Mesenchymal stem cell (in vitro differentiated cells and primary cell): ENCODE results near the gene CCM2.

Source experiments
- DNase-seq: peaks from one replicate; pipeline ENCODE4 v3.0.0-alpha.2; 2013
- H2AFZ ChIP-seq: one replicate; pipeline ENCODE4 v1.6.1; 2013; ENCODE audit warnings: low read depth, mild to moderate bottlenecking, control low read depth, inconsistent platforms, low read length, moderate library complexity
- H2AK5ac ChIP-seq: 2 replicates; pipeline ENCODE4 v1.6.1; 2013; ENCODE audit warnings: low read length, moderate library complexity, mild to moderate bottlenecking, inconsistent platforms; ENCODE audit not compliant: severe bottlenecking
- H2BK120ac ChIP-seq: one replicate; pipeline ENCODE4 v1.6.1; 2013; ENCODE audit warnings: low read depth, mild to moderate bottlenecking, inconsistent platforms, low read length, moderate library complexity
- H2BK12ac ChIP-seq, 2 experiments: one replicate each; pipeline ENCODE4 v1.6.1; 2013; ENCODE audit warnings: inconsistent platforms in 2 of 2, low read length in 2 of 2, mild to moderate bottlenecking in 2 of 2, moderate library complexity in 2 of 2, control low read depth in 1 of 2
- H2BK15ac ChIP-seq: one replicate; pipeline ENCODE4 v1.6.1; 2013; ENCODE audit warnings: mild to moderate bottlenecking, low read depth, inconsistent platforms; ENCODE audit not compliant: poor library complexity, severe bottlenecking
- H2BK5ac ChIP-seq: 2 replicates; pipeline ENCODE4 v1.6.1; 2013; ENCODE audit warnings: low read depth, mild to moderate bottlenecking, low read length, control low read depth, inconsistent platforms; ENCODE audit not compliant: poor library complexity, severe bottlenecking
- H3K14ac ChIP-seq, 2 experiments: one replicate each; pipeline ENCODE4 v1.6.1; 2013; ENCODE audit warnings: inconsistent platforms in 2 of 2, low read length in 2 of 2, control low read depth in 1 of 2, mild to moderate bottlenecking in 1 of 2, moderate library complexity in 1 of 2
- H3K18ac ChIP-seq, 2 experiments: one replicate each; pipeline ENCODE4 v1.6.1; 2013; ENCODE audit warnings: inconsistent platforms in 2 of 2, low read length in 2 of 2, control low read depth in 1 of 2, low read depth in 1 of 2, mild to moderate bottlenecking in 1 of 2
- H3K23ac ChIP-seq, 2 experiments: one replicate each; pipeline ENCODE4 v1.6.1; 2013; ENCODE audit warnings: inconsistent platforms in 2 of 2, low read length in 2 of 2, mild to moderate bottlenecking in 2 of 2, moderate library complexity in 2 of 2, control low read depth in 1 of 2
- H3K27ac ChIP-seq: 2 replicates; pipeline ENCODE4 v1.5.1; 2013; ENCODE audit warnings: mild to moderate bottlenecking, moderate library complexity, low read length, control low read depth, inconsistent platforms; ENCODE audit not compliant: poor library complexity, severe bottlenecking
- H3K27me3 ChIP-seq, 2 experiments: 2 replicates each; pipeline versions ENCODE4 v1.6.1 to v1.7.0; 2013; ENCODE audit warnings: low read length in 2 of 2, mild to moderate bottlenecking in 2 of 2, moderate library complexity in 2 of 2, control low read depth in 1 of 2, inconsistent platforms in 1 of 2; ENCODE audit not compliant: control insufficient read depth in 1 of 2, insufficient read depth in 1 of 2
- H3K36me3 ChIP-seq, 2 experiments: 2 replicates each; pipeline versions ENCODE4 v1.6.1 to v1.7.0; 2013; ENCODE audit warnings: low read length in 2 of 2, control low read depth in 1 of 2, inconsistent platforms in 1 of 2, low read depth in 1 of 2, mild to moderate bottlenecking in 1 of 2; ENCODE audit not compliant: insufficient read depth in 2 of 2, control insufficient read depth in 1 of 2
- H3K4ac ChIP-seq, 2 experiments: one replicate each; pipeline ENCODE4 v1.6.1; 2013; ENCODE audit warnings: inconsistent platforms in 2 of 2, low read length in 2 of 2, mild to moderate bottlenecking in 2 of 2, moderate library complexity in 2 of 2, control low read depth in 1 of 2, low read depth in 1 of 2
- H3K4me1 ChIP-seq: 2 replicates; pipeline ENCODE4 v1.6.1; 2013; ENCODE audit warnings: low read depth, low read length, control low read depth; ENCODE audit not compliant: control insufficient read depth, insufficient read depth
- H3K4me2 ChIP-seq: 2 replicates; pipeline ENCODE4 v1.6.1; 2013; ENCODE audit warnings: low read length, mild to moderate bottlenecking, inconsistent platforms; ENCODE audit not compliant: poor library complexity, severe bottlenecking
- H3K4me3 ChIP-seq, 2 experiments: 2 replicates each; pipeline versions ENCODE4 v1.5.1 to v1.7.0; 2013; ENCODE audit warnings: low read length in 2 of 2, mild to moderate bottlenecking in 2 of 2, control low read depth in 1 of 2, low read depth in 1 of 2; ENCODE audit not compliant: insufficient read depth in 1 of 2
- H3K79me1 ChIP-seq: replicated peaks from 2 replicates; pipeline ENCODE4 v1.6.1; 2013; ENCODE audit warnings: mild to moderate bottlenecking, control low read depth, low read length, inconsistent platforms; ENCODE audit not compliant: poor library complexity, severe bottlenecking
- H3K9ac ChIP-seq: 2 replicates; pipeline ENCODE4 v1.7.0; 2013; ENCODE audit warnings: mild to moderate bottlenecking, low read length, moderate library complexity
- H3K9me3 ChIP-seq: 2 replicates; pipeline ENCODE4 v1.7.0; 2013; ENCODE audit warnings: mild to moderate bottlenecking, low read length; ENCODE audit not compliant: control insufficient read depth
- H4K8ac ChIP-seq: one replicate; pipeline ENCODE4 v1.6.1; 2013; ENCODE audit warnings: inconsistent platforms, mild to moderate bottlenecking, low read length, moderate library complexity
- H4K91ac ChIP-seq: one replicate; pipeline ENCODE4 v1.6.1; 2013; ENCODE audit warnings: mild to moderate bottlenecking, low read length, inconsistent platforms
- WGBS: methylation state at CpG from one replicate; pipeline ENCODE4 v1.1.7; 2013; ENCODE audit warnings: mixed read lengths; 5-methylcytosine and 5-hydroxymethylcytosine counted together

The CCM2 gene

DNA sequence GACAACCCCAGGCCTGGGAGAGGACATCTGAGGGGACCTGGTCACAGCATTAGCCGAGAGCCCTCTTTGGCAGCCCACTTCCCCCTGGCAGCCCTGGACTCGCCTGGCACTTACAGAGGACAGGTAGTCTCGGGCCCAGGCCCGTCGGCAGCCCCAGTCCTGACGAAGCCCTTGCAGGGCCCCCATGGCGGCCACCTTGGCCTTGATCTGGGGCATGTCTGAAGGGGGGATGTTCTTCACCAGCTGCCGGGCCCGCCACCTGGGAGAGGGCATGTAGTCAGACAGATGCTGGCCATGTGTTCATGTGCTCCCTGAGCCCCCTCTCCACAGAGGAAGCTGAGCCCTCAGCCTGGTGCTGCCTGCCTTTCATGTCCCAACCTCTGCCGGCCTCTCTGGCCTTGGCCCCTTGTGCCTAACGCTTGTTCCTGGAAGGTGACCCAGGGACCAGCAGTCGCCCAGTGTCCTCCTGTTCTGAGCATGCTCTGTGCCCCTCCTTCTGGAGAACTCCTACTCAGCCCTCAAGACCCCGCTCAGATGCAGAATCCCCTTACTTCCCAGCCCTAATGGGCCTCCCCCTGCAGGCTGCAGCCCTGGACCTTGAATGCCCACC lies 35.1 kb upstream of the CCM2 start:
- H3K27me3 ChIP-seq, result peaks cover 13 to 44% of the 10 kb centered on the region in 2 experiments
- no peak overlapping the region for H3K18ac ChIP-seq
- H3K27ac ChIP-seq, result no peak overlapping the region
- H2BK12ac ChIP-seq, result no peak overlapping the region
- DNase-seq, result no peak
- no peak overlapping the region for H2BK15ac ChIP-seq
- no peak overlapping the region for H3K14ac ChIP-seq
- H3K4me1 ChIP-seq, result peaks cover 9% of the 10 kb centered on the region
- no peak overlapping the region for H4K8ac ChIP-seq
- H4K91ac ChIP-seq, result no peak overlapping the region
- 95% methylated on average over 13 of the region's 13 CpGs for WGBS
- H3K4me2 ChIP-seq, result no peak overlapping the region
- H3K9me3 ChIP-seq, result no peaks in the 10 kb centered on the region
- H3K9ac ChIP-seq, result no peak overlapping the region
- H2BK5ac ChIP-seq, result no peak overlapping the region
- H3K23ac ChIP-seq, result no peak overlapping the region
- no peak overlapping the region for H2AK5ac ChIP-seq
- no peaks in the 10 kb centered on the region for H3K79me1 ChIP-seq
- H3K36me3 ChIP-seq, result no peaks in the 10 kb centered on the region
- H3K4me3 ChIP-seq, result no peak overlapping the region
- no peak overlapping the region for H3K4ac ChIP-seq
- no peak overlapping the region for H2BK120ac ChIP-seq
- H2AFZ ChIP-seq, result no peak overlapping the region

DNA sequence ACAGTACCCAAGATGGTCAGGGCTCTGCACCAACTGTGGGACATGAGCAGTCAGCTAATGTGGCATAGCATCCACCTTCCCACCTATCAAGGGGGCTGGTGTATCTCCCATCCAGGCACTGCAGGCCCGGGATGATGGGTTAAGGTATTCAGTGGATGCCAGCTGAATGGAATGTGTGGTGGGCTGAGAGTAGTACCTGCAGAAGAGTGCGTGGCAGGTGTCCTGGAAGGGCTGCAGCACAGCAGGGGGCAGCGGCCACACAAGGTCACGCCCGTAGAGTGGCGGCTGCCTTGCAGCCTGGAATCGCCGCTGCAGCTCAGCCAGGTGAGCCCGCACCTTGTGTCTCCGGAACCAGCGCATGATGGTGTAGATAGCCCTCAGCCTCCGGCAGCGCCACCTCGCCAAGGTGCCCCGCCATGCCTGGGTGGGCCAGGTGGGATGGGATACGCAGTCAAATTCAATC lies 34.5 kb upstream of the CCM2 start:
- H2BK5ac ChIP-seq, result no peak overlapping the region
- no peak overlapping the region for H3K23ac ChIP-seq
- H3K18ac ChIP-seq, result no peak overlapping the region
- H3K36me3 ChIP-seq, result no peaks in the 10 kb centered on the region
- H3K4me1 ChIP-seq, result peaks cover 9% of the 10 kb centered on the region
- no peak overlapping the region for H4K91ac ChIP-seq
- H2AFZ ChIP-seq, result no peak overlapping the region
- H3K4me2 ChIP-seq, result no peak overlapping the region
- WGBS, result 97% methylated on average over 16 of the region's 16 CpGs
- no peak overlapping the region for H2BK120ac ChIP-seq
- H4K8ac ChIP-seq, result no peak overlapping the region
- no peak overlapping the region for H3K4me3 ChIP-seq
- H3K9me3 ChIP-seq, result no peaks in the 10 kb centered on the region
- no peak overlapping the region for H3K9ac ChIP-seq
- DNase-seq, result no peak
- H3K27ac ChIP-seq, result no peak overlapping the region
- no peak overlapping the region for H2BK12ac ChIP-seq
- no peaks in the 10 kb centered on the region for H3K79me1 ChIP-seq
- H2BK15ac ChIP-seq, result no peak overlapping the region
- H3K27me3 ChIP-seq, result peaks cover 7 to 44% of the 10 kb centered on the region in 2 experiments
- H2AK5ac ChIP-seq, result no peak overlapping the region
- H3K4ac ChIP-seq, result no peak overlapping the region
- H3K14ac ChIP-seq, result no peak overlapping the region

DNA sequence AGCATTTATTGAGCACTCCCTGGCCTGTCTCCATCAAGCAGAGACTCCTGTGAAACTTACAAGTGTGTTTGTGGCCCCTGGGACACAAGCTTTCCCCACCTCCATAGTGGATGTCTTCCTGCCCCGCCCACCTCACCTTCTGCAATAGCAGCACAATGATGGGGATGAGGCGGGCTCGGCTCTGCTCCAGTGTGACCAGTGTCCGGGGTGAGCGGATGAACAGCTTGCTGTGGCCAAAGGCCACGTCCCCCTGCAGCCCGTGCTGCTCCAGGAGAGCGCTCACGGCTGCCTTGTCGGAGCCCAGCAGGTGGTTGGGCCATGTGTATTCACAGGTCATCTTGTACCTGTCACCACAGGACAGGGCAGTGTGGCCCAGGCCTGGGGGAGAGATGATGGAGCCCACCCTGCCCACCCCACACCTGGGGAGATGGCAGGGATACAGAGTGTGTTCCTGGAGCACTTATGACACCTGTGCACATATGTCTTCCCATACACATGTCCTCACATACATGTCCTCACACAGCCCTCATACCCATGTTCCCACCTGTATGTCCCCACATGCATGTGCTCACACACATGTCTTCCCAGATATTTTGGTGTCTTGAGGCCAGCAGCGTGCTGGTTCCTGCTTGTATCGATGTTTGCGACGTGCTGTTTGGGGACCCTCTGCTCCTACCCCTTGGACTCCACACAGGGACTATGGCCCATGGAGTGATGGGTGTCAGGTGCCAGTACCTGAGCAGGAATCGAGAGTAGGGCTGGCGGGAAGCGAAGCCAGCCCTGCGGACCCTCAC lies 33.9 kb upstream of the CCM2 start:
- DNase-seq, result no peak
- Histone ChIP-seq H3K9me3 (no peaks in the 10 kb centered on the region), H2BK120ac (no peak overlapping the region), H2BK5ac (no peak overlapping the region), H3K36me3 (no peaks in the 10 kb centered on the region), H3K18ac (no peak overlapping the region), H4K91ac (no peak overlapping the region), H3K27me3 (peaks cover 6 to 45% of the 10 kb centered on the region in 2 experiments), H3K23ac (no peak overlapping the region), H3K4me1 (peaks cover 9% of the 10 kb centered on the region), H3K4me3 (no peak overlapping the region), H4K8ac (no peak overlapping the region), H3K4ac (no peak overlapping the region), H2AFZ (no peak overlapping the region), H3K9ac (no peak overlapping the region), H3K27ac (no peak overlapping the region), H2BK12ac (no peak overlapping the region), H2BK15ac (no peak overlapping the region), H2AK5ac (no peak overlapping the region), H3K79me1 (no peaks in the 10 kb centered on the region), H3K4me2 (no peak overlapping the region), H3K14ac (no peak overlapping the region)
- WGBS, result 89% methylated on average over 18 of the region's 18 CpGs

DNA sequence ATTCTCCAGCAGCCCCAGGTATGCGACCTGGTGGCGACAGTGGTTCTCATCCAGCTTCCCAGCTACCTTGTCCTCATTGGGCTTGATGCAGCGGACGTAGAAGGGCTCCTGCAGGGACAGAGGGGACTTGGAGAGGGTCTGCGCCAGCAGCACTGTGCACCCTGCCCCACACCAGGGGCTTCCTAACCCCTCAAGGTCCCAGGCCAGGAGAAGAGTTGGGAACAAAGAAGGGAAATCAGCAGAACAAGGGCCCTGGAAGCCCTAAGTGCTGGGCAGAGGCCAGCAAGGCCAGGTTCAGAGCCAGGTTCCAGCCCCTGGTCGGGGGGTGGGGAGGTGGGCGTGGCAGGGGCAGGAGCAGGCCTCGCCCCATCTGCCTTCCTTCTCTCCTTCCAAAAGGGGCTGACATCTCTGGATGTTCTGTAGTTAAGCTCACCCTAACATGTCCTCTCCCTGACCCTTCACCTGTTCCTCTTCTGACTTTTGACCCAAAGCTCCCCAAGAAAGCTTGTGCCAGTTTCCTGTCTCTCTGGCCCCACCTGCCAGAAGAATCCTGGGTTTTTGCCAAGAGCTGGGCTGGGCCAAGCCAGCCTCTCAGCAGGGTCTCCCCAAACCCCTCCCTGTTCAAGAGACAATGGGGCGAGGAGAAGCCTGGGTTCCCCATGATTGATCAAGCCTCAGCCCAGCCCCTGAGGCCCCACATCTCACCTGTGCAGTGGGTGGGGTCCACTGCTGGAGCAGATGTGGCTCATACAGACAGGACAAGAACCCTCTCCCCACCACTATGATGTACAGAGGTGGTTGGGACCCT lies 33.1 kb upstream of the CCM2 start:
- H3K14ac ChIP-seq, result no peak overlapping the region
- 71% methylated on average over 8 of the region's 9 CpGs for WGBS
- no peaks in the 10 kb centered on the region for H3K9me3 ChIP-seq
- H2AFZ ChIP-seq, result no peak overlapping the region
- H2AK5ac ChIP-seq, result no peak overlapping the region
- no peak overlapping the region for H3K4me3 ChIP-seq
- no peak overlapping the region for H3K9ac ChIP-seq
- H4K91ac ChIP-seq, result no peak overlapping the region
- no peaks in the 10 kb centered on the region for H3K79me1 ChIP-seq
- no peak overlapping the region for H3K4me2 ChIP-seq
- no peaks in the 10 kb centered on the region for H3K36me3 ChIP-seq
- H3K18ac ChIP-seq, result no peak overlapping the region
- H3K27ac ChIP-seq, result no peak overlapping the region
- no peak overlapping the region for H2BK12ac ChIP-seq
- H4K8ac ChIP-seq, result no peak overlapping the region
- H3K4me1 ChIP-seq, result peaks cover 9% of the 10 kb centered on the region
- no peak overlapping the region for H2BK5ac ChIP-seq
- H3K4ac ChIP-seq, result no peak overlapping the region
- no peak overlapping the region for H2BK120ac ChIP-seq
- H3K23ac ChIP-seq, result no peak overlapping the region
- no peak overlapping the region for H2BK15ac ChIP-seq
- DNase-seq, result no peak
- peaks cover 10 to 40% of the 10 kb centered on the region in 2 experiments for H3K27me3 ChIP-seq
